ENCODE data around the gene GNA12. TPM values are rescaled to one million over a fixed set of nuclear protein-coding genes. Genes with fewer than 3 reads are reported as not detected.

GNA12 gene
- polyA plus RNA-seq, 1 donor (not counting 4 experiments of a cell fraction or from before 2014, with no cell fraction given), result 35.5 TPM

DNA sequence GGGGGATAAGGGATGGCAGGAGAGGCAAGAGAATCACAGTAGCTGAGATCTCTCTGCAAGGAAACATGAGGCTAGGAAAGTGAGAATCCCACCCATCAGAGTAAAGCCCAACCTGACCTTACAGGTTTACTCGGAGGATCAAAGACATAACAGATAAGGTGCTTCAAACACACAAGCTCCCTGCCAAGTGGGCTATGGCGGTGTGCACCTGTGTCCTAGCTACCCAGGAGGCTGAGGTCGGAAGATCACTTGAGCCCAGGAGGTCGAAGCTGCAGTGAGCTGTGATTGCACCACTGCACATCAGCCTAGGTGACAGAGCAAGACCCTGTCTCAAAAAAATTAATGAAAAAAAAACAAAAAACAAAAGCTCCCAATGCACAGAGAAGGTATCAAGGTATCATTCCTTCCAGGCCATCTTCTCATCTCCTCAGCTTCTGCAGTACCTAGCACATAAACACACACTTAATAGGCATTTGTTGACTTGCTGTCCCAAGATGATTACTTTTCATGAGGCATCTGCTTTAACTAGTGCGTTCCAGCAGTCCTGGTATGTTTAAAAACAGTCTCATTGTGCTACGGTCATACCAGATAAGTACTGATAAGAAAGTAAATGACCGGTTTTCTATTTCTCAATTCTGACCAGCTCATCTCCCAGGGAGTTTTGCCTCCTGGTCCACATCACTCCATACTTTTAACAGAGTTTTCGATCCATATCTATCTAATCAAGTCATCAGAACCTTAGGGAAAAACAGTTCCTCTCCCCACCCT is 13.3 kb downstream of the GNA12 start:
- H3K4me2 ChIP-seq (ENCODE audit: control insufficient read depth, extremely low read depth, insufficient read depth, low read depth, low read length), result no peak overlapping the region
- dilution Hi-C loops (cut with MboI; ENCODE audit: extremely low pct_ligation_motif_present, low sequenced_read_pairs), result no loop called here
- no peaks in the 10 kb centered on the region for H3K27me3 ChIP-seq (ENCODE audit: control insufficient read depth, extremely low read depth, insufficient read depth, low read length)
- no peak overlapping the region for H3K9ac ChIP-seq (ENCODE audit: control insufficient read depth, extremely low read depth, insufficient read depth, low read length)
- no peak for FAIRE-seq
- peaks cover 2% of the 10 kb centered on the region for H3K9me1 ChIP-seq (ENCODE audit: control insufficient read depth, extremely low read depth, insufficient read depth, low read length)
- no peaks in the 10 kb centered on the region for H3K9me3 ChIP-seq (ENCODE audit: control insufficient read depth, low read depth, low read length)
- TF ChIP-seq, protein P1, sequence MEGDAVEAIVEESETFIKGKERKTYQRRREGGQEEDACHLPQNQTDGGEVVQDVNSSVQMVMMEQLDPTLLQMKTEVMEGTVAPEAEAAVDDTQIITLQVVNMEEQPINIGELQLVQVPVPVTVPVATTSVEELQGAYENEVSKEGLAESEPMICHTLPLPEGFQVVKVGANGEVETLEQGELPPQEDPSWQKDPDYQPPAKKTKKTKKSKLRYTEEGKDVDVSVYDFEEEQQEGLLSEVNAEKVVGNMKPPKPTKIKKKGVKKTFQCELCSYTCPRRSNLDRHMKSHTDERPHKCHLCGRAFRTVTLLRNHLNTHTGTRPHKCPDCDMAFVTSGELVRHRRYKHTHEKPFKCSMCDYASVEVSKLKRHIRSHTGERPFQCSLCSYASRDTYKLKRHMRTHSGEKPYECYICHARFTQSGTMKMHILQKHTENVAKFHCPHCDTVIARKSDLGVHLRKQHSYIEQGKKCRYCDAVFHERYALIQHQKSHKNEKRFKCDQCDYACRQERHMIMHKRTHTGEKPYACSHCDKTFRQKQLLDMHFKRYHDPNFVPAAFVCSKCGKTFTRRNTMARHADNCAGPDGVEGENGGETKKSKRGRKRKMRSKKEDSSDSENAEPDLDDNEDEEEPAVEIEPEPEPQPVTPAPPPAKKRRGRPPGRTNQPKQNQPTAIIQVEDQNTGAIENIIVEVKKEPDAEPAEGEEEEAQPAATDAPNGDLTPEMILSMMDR (optimal IDR thresholded peaks at IDR 0.05 in 1 of 3, IDR thresholded peaks at IDR 0.05 in 1 of 3, conservative IDR thresholded peaks at IDR 0.05 in 1 of 3; ENCODE audit: extremely low read depth in 1 of 3, insufficient read depth in 2 of 3, low read length in 3 of 3), result no peak
- TF ChIP-seq EZH2 (IDR thresholded peaks at IDR 0.05; ENCODE audit: low read length), result no peak
- no peak for DNase-seq (ENCODE audit: low read depth, low spot score)
- no peaks in the 10 kb centered on the region for H3K4me1 ChIP-seq (ENCODE audit: control insufficient read depth, extremely low read depth, insufficient read depth, low read length)
- H3K36me3 ChIP-seq (ENCODE audit: control insufficient read depth in 2 of 2, extremely low read depth in 1 of 2, insufficient read depth in 2 of 2, low read length in 2 of 2), result peaks cover 1 to 17% of the 10 kb centered on the region in 2 experiments
- H2AFZ ChIP-seq (ENCODE audit: control insufficient read depth, low read length), result no peak overlapping the region
- H4K20me1 ChIP-seq (ENCODE audit: control insufficient read depth, extremely low read depth, insufficient read depth, low read length), result no peaks in the 10 kb centered on the region
- no peak overlapping the region for H3K27ac ChIP-seq (ENCODE audit: control insufficient read depth, insufficient read depth, low read length)
- H3K79me2 ChIP-seq (ENCODE audit: control insufficient read depth, insufficient read depth, low read length), result peaks cover 81% of the 10 kb centered on the region
- no peak overlapping the region for H3K4me3 ChIP-seq (ENCODE audit: control insufficient read depth in 2 of 3, extremely low read depth in 1 of 3, insufficient read depth in 2 of 3, low read depth in 1 of 3, low read length in 3 of 3)

DNA sequence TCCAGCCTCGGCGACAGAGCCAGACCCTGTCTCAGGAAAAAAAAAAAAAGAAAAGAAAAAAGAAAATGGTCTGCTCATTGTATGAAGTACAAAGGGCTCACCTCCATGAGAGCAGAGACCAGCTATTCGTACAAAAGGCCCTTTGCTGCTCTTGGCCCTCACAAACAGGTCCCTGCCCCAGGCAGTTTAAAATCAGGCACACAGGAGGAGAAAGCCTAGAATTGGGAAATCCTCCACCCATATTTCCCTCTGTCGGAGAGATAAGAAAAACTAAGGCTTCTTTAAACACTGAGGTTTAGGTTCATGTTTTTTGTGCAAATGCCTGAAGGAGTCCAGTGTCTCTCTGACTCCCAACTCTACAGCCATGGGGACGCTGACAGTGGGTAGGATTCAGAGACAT is 15.1 kb downstream of the GNA12 start:
- peaks cover 2% of the 10 kb centered on the region for H3K9me1 ChIP-seq (ENCODE audit: control insufficient read depth, extremely low read depth, insufficient read depth, low read length)
- no peak for DNase-seq (ENCODE audit: low read depth, low spot score)
- no peak overlapping the region for H3K4me2 ChIP-seq (ENCODE audit: control insufficient read depth, extremely low read depth, insufficient read depth, low read depth, low read length)
- H3K36me3 ChIP-seq (ENCODE audit: control insufficient read depth in 2 of 2, extremely low read depth in 1 of 2, insufficient read depth in 2 of 2, low read length in 2 of 2), result peaks cover 0 to 5% of the 10 kb centered on the region in 2 experiments
- no peaks in the 10 kb centered on the region for H3K27me3 ChIP-seq (ENCODE audit: control insufficient read depth, extremely low read depth, insufficient read depth, low read length)
- H2AFZ ChIP-seq (ENCODE audit: control insufficient read depth, low read length), result no peak overlapping the region
- no peak overlapping the region for H3K9ac ChIP-seq (ENCODE audit: control insufficient read depth, extremely low read depth, insufficient read depth, low read length)
- H3K79me2 ChIP-seq (ENCODE audit: control insufficient read depth, insufficient read depth, low read length), result peaks cover 81% of the 10 kb centered on the region
- TF ChIP-seq, protein P1 (optimal IDR thresholded peaks at IDR 0.05 in 1 of 3, IDR thresholded peaks at IDR 0.05 in 1 of 3, conservative IDR thresholded peaks at IDR 0.05 in 1 of 3; ENCODE audit: extremely low read depth in 1 of 3, insufficient read depth in 2 of 3, low read length in 3 of 3), result no peak
- no peak for TF ChIP-seq EZH2 (IDR thresholded peaks at IDR 0.05; ENCODE audit: low read length)
- H3K9me3 ChIP-seq (ENCODE audit: control insufficient read depth, low read depth, low read length), result no peaks in the 10 kb centered on the region
- no peaks in the 10 kb centered on the region for H3K4me1 ChIP-seq (ENCODE audit: control insufficient read depth, extremely low read depth, insufficient read depth, low read length)
- H4K20me1 ChIP-seq (ENCODE audit: control insufficient read depth, extremely low read depth, insufficient read depth, low read length), result no peaks in the 10 kb centered on the region
- dilution Hi-C loops (cut with MboI; ENCODE audit: extremely low pct_ligation_motif_present, low sequenced_read_pairs), result no loop called here
- no peak overlapping the region for H3K4me3 ChIP-seq (ENCODE audit: control insufficient read depth in 2 of 3, extremely low read depth in 1 of 3, insufficient read depth in 2 of 3, low read depth in 1 of 3, low read length in 3 of 3)
- H3K27ac ChIP-seq (ENCODE audit: control insufficient read depth, insufficient read depth, low read length), result no peak overlapping the region
- peak; percentile 5 for FAIRE-seq

All from keratinocyte (primary cell).